IMR-90 (cell line): Measurements from ENCODE around the gene ZNF57.

Experiments used
- BHLHE40 ChIP-seq: fragments of 150-350 bp; IDR thresholded peaks from 2 replicates; pipeline ENCODE4 v1.6.1; 2016; ENCODE audit warnings: mild to moderate bottlenecking, low read depth, low read length
- CEBPB ChIP-seq: IDR thresholded peaks from 2 replicates; pipeline ENCODE4 v1.6.1; 2012; ENCODE audit warnings: low read depth, low read length, improper control_type of control experiment
- CHD1 ChIP-seq: IDR thresholded peaks from 2 replicates; pipeline ENCODE4 v1.6.1; 2012; ENCODE audit warnings: low read depth, low read length, improper control_type of control experiment
- MAFK ChIP-seq: IDR thresholded peaks from 2 replicates; pipeline ENCODE4 v1.6.1; 2012; ENCODE audit warnings: low read depth, low read length, improper control_type of control experiment
- MAZ ChIP-seq: IDR thresholded peaks from 2 replicates; pipeline ENCODE4 v1.6.1; 2012; ENCODE audit warnings: low read depth, mild to moderate bottlenecking, low read length, improper control_type of control experiment, moderate library complexity, borderline replicate concordance
- MXI1 ChIP-seq: IDR thresholded peaks from 2 replicates; pipeline ENCODE4 v1.6.1; 2012; ENCODE audit warnings: low read depth, mild to moderate bottlenecking, low read length, moderate library complexity, borderline replicate concordance
- POLR2A ChIP-seq: IDR thresholded peaks from 2 replicates; pipeline ENCODE4 v1.6.1; 2012; ENCODE audit warnings: mild to moderate bottlenecking, low read depth, low read length
- RAD21 ChIP-seq: IDR thresholded peaks from 2 replicates; pipeline ENCODE4 v1.6.1; 2012; ENCODE audit warnings: low read length, improper control_type of control experiment
- RFX5 ChIP-seq: IDR thresholded peaks from 2 replicates; pipeline ENCODE4 v1.8.0; 2012; ENCODE audit warnings: low read depth, mild to moderate bottlenecking, low read length, moderate library complexity
- SMC3 ChIP-seq: fragments of 150-350 bp; IDR thresholded peaks from 2 replicates; pipeline ENCODE4 v1.6.1; 2016; ENCODE audit warnings: low read depth, mild to moderate bottlenecking, antibody characterized with exemption, low read length, moderate library complexity
- TF ChIP-seq, protein P1 (sequence below): conservative IDR thresholded peaks from 2 replicates; pipeline ENCODE4 v1.5.1; 2012; ENCODE audit warnings: mild to moderate bottlenecking, low read depth, low read length, improper control_type of control experiment

DNA sequence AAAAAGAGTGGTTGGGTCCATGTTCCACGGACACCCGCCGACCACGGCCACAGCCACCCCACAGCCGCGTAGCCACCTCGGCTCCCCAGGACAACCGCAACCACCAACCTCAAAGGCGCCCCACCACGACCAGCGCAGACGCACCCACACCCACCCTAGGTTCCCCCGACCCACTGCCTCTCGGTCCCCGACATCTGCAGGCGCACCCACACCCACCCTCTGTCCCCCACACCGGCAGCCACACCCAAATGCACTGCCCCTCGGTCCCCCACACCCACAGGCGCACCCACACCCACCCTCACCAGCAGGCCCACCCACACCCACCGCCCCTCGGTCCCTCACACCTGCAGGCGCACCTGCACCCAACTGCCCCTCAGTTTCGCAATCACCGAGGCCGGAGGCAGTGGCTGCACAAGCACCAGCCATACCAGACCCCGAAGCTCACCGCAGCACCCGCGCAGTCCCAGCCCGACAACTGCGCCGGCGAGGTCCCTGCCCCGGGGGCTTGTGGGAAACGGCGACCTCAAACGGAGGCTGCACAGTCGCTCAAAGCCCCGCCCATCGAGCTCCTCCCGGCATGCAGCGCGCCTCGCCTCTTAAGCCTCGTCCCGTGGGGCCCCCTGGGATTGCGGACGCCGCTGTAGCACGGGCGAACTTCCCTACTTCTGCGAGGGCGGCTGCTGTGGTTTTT lies 25.8 kb downstream of the ZNF57 start:
- TF ChIP-seq RFX5 (no peak), CHD1 (no peak), MXI1 (no peak), SMC3 (no peak), RAD21 (no peak), MAZ (no peak), MAFK (no peak), POLR2A (no peak), CEBPB (no peak), BHLHE40 (no peak)
- TF ChIP-seq, protein P1, sequence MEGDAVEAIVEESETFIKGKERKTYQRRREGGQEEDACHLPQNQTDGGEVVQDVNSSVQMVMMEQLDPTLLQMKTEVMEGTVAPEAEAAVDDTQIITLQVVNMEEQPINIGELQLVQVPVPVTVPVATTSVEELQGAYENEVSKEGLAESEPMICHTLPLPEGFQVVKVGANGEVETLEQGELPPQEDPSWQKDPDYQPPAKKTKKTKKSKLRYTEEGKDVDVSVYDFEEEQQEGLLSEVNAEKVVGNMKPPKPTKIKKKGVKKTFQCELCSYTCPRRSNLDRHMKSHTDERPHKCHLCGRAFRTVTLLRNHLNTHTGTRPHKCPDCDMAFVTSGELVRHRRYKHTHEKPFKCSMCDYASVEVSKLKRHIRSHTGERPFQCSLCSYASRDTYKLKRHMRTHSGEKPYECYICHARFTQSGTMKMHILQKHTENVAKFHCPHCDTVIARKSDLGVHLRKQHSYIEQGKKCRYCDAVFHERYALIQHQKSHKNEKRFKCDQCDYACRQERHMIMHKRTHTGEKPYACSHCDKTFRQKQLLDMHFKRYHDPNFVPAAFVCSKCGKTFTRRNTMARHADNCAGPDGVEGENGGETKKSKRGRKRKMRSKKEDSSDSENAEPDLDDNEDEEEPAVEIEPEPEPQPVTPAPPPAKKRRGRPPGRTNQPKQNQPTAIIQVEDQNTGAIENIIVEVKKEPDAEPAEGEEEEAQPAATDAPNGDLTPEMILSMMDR: no peak
